Kidney (tissue), 14 donors: ENCODE measurements around the gene GTF3C4. TPM values are rescaled to one million over a fixed set of nuclear protein-coding genes. Genes with fewer than 3 reads are reported as not detected.
A peak's percentile ranks its signal among the peaks of the same experiment; 100 is the strongest.

Experiments used
- DNase-seq, 5 donors: peaks; one replicate each; pipeline ENCODE4 v3.0.0-alpha.2; 2013 to 2020
- FAIRE-seq: peaks from 2 replicates; lab custom pipeline; 2012; peaks lifted over from hg19 to GRCh38; lab: Jason Lieb, UNC
- H3K27ac ChIP-seq, 2 donors: one replicate each; pipeline ENCODE4 v1.7.0; 2013; ENCODE audit warnings: low read depth in 2 of 2, low read length in 2 of 2, inconsistent platforms in 1 of 2
- H3K27me3 ChIP-seq: one replicate; pipeline ENCODE4 v1.7.1; 2013; ENCODE audit warnings: low read length, inconsistent platforms; ENCODE audit not compliant: control insufficient read depth, insufficient read depth
- H3K36me3 ChIP-seq, 3 donors: one replicate each; pipeline versions ENCODE4 v1.7.0 to v1.7.1; 2013; ENCODE audit warnings: low read length in 3 of 3, control low read depth in 1 of 3, inconsistent platforms in 1 of 3; ENCODE audit not compliant: insufficient read depth in 3 of 3, control insufficient read depth in 2 of 3
- H3K4me1 ChIP-seq, 3 donors: one replicate each; pipeline versions ENCODE4 v1.7.0 to v1.7.1; 2013; ENCODE audit warnings: low read length in 3 of 3, inconsistent platforms in 1 of 3, low read depth in 1 of 3; ENCODE audit not compliant: control insufficient read depth in 2 of 3, insufficient read depth in 2 of 3
- H3K4me3 ChIP-seq, 3 donors: one replicate each; pipeline versions ENCODE4 v1.7.0 to v1.8.1; 2013; ENCODE audit warnings: low read length in 3 of 3, control low read depth in 1 of 3, inconsistent platforms in 1 of 3
- H3K9ac ChIP-seq, 3 donors: one replicate each; pipeline versions ENCODE4 v1.7.0 to v1.7.1; 2013; ENCODE audit warnings: low read length in 3 of 3, control low read depth in 1 of 3, inconsistent platforms in 1 of 3
- H3K9me3 ChIP-seq, 3 donors: one replicate each; pipeline versions ENCODE4 v1.7.0 to v1.7.1; 2013; ENCODE audit warnings: low read length in 3 of 3, control low read depth in 1 of 3, inconsistent platforms in 1 of 3; ENCODE audit not compliant: control insufficient read depth in 2 of 3, insufficient read depth in 1 of 3
- CTCF ChIP-seq: IDR thresholded peaks from 3 replicates; pipeline ENCODE4 v1.5.1; 2012; ENCODE audit warnings: mild to moderate bottlenecking, moderate library complexity, borderline replicate concordance; ENCODE audit not compliant: insufficient read depth; ENCODE audit errors: extremely low read depth
- intact Hi-C: fragments of 100-400 bp; cut with DNase I; formaldehyde crosslinking; loops from one replicate; pipeline ENCODE4 v1.11.1; 2022
- polyA plus RNA-seq: library from polyadenylated mRNA; stranded (reverse); fragments of 350-450 nt; fragmentation: Illumina TruSeq; extraction: RNeasy Lipid Tissue Mini Kit (QIAGEN cat#74804); gene quantifications from one replicate; pipeline ENCODE4 v1.2.3, GENCODE V29; 2014; ENCODE audit warnings: low read depth, low replicate concordance; ENCODE audit not compliant: insufficient read depth
- total RNA-seq: library from RNA; stranded (reverse); fragmentation: NEBNext Ultra II Directional; extraction: Animal tissue kit (Norgen Biotek cat#: 25700); gene quantifications from one replicate; pipeline ENCODE4 v1.2.1, GENCODE V29; 2021
- donor health status: control.
- donor health status: control.
- donor health status: control.
- donor health status: control.
- donor health status: control.
- donor health status: DM: yes; HTN: yes; CAD: no.
- donor health status: Normal renal cell carcinoma (clear cell type).

GTF3C4 gene
- total and polyA plus RNA-seq, 2 donors from 2014 or later = 3.7 to 21.0 TPM

- H3K4me3 ChIP-seq = no peak overlapping the region
- intact Hi-C loops = no loop called here
- H3K27ac ChIP-seq = no peak overlapping the region
- H3K27me3 ChIP-seq = no peaks in the 10 kb centered on the region
- H3K9ac ChIP-seq = no peak overlapping the region
- FAIRE-seq (no peak), DNase-seq (peak in 3 of 5 donors; percentile 19 to 29 (median 28))
- no peaks in the 10 kb centered on the region for H3K9me3 ChIP-seq
- H3K4me1 ChIP-seq = no peaks in the 10 kb centered on the region
- TF ChIP-seq CTCF = no peak
- H3K36me3 ChIP-seq = peaks cover 3 to 20% (median 13%) of the 10 kb centered on the region in 3 donors
Observed at GRCh38 chr9:132663117-132663516, 7.1 kb upstream of the GTF3C4 start.

- DNase-seq (no peak), FAIRE-seq (no peak)
- Histone ChIP-seq H3K4me1 (no peaks in the 10 kb centered on the region), H3K9me3 (no peaks in the 10 kb centered on the region), H3K27ac (no peak overlapping the region), H3K9ac (no peak overlapping the region), H3K27me3 (no peaks in the 10 kb centered on the region), H3K36me3 (peaks cover 3 to 13% (median 11%) of the 10 kb centered on the region in 3 donors), H3K4me3 (no peak overlapping the region)
- TF ChIP-seq CTCF = no peak
- intact Hi-C loops = no loop called here
Observed at GRCh38 chr9:132663851-132664250, 6.4 kb upstream of the GTF3C4 start.

- DNase-seq (no peak), FAIRE-seq (no peak)
- Histone ChIP-seq H3K9ac (peak overlapping the region; percentile 70 to 97 (median 91)), H3K27me3 (no peaks in the 10 kb centered on the region), H3K4me1 (peaks cover 0 to 15% (median 0%) of the 10 kb centered on the region in 3 donors), H3K4me3 (peak overlapping the region; percentile 88 to 98 (median 95)), H3K36me3 (no peaks in the 10 kb centered on the region), H3K9me3 (no peaks in the 10 kb centered on the region), H3K27ac (peak overlapping the region in 1 of 2 donors; percentile 98)
- no peak for TF ChIP-seq CTCF
- intact Hi-C loops = no loop called here
Observed at GRCh38 chr9:132669319-132669697, 956 bp upstream of the GTF3C4 start.
